Uterus (tissue), 4 donors: ENCODE measurements around the gene CCNB3. TPM values are rescaled to one million over a fixed set of nuclear protein-coding genes. Genes with fewer than 3 reads are reported as not detected.

Experiments used
- small RNA-seq: library from RNA; depleted of rRNA; stranded (forward); fragments of <200 nt; gene quantifications from one replicate; pipeline ENCODE3, GENCODE V24; 2016
- total RNA-seq, 4 donors: library from RNA; depleted of rRNA in 3 of 4; stranded (reverse); fragments of >200 nt in 3 of 4; gene quantifications; one replicate each; pipeline versions ENCODE4 v1.1.0 to v1.2.4, GENCODE V29; 2014 to 2023
- donor health status: DM: yes; HTN: yes; CAD: no.

Gene CCNB3
- total RNA-seq, 4 donors from 2014 or later: 0.09 to 0.48 (median 0.26) TPM; not detected in 1

Small RNAs within 50 kb of the gene (small RNA-seq; reads per million reads assigned to genes)
- gene PYY3 (not detected), gene RF00019 (not detected)

Other genes starting within 250 kb of the CCNB3 start
- gene AKAP4, start 3.8 kb upstream of the CCNB3 start, total RNA-seq: not detected